Left colon (tissue), 2 donors: ENCODE results near the gene LCE4A. TPM values are rescaled to one million over a fixed set of nuclear protein-coding genes. Genes with fewer than 3 reads are reported as not detected.
"Not testable (repeated sequence)": the region's sequence is repeated elsewhere in the genome, so short reads cannot be mapped to it uniquely, and the experiment has no call there.

Experiments
- ATAC-seq: fragments of 200-7000 bp; cut with Tn5 transposase; one replicate; pipeline ENCODE4 v1.9.1; 2020; ENCODE audit warnings: mild to moderate bottlenecking, moderate library complexity
- DNase-seq, 2 donors: peaks; one replicate each; pipeline ENCODE4 v3.0.0-alpha.2; 2020
- intact Hi-C, 2 donors: fragments of 100-400 bp; cut with DNase I in 1 of 2; cut with micrococcal nuclease in 1 of 2; formaldehyde crosslinking; loops; one replicate each; pipeline versions ENCODE4 v1.11.2 to v1.14.0; 2022; cut with DNase I, micrococcal nuclease
- long read RNA-seq: library from polyadenylated mRNA; unstranded; transcript quantifications from one replicate; pipeline ENCODE4 v2.0.0, GENCODE V29; 2021
- total RNA-seq, 2 donors: library from RNA; stranded (reverse); fragmentation: NEBNext Ultra II Directional; extraction: Animal tissue kit (Norgen Biotek cat#: 25700); gene quantifications; one replicate each; pipeline ENCODE4 v1.2.1, GENCODE V29; 2021
- donor health status: DM: no; HTN: no; CAD: no.
- donor health status: DM: yes; HTN: yes; CAD: no.

The LCE4A gene, protein sequence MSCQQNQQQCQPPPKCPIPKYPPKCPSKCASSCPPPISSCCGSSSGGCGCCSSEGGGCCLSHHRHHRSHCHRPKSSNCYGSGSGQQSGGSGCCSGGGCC
- not detected for total RNA-seq
- long read RNA-seq: 0 reads

DNA sequence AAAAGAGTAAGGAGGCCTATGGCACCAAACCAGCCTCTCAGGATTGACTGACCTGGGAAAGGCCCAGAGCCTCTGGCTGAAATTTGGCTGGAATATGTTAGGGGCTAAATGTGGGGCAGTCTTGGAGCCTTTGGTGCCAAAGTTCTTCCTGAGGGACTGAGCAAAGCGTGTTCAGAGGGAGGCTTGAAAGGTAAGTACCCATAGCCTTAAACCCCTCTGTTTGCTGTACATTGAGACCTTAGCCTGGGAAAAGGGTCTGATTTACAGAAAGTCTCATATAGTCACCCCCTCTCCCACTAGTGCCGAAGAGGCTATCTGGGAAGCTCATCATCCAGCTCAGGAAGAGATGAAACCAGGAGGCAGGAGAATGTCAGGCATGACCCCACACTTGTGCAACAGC lies at the start of gene LCE4A:
TSS of gene LCE4A (plus strand) at position 301 of the 400 bp plus-strand sequence. CDS start 916 bp downstream, outside the sequence.
- DNase-seq (no peak), ATAC-seq (no peak)
- intact Hi-C loops: no loop called here

DNA sequence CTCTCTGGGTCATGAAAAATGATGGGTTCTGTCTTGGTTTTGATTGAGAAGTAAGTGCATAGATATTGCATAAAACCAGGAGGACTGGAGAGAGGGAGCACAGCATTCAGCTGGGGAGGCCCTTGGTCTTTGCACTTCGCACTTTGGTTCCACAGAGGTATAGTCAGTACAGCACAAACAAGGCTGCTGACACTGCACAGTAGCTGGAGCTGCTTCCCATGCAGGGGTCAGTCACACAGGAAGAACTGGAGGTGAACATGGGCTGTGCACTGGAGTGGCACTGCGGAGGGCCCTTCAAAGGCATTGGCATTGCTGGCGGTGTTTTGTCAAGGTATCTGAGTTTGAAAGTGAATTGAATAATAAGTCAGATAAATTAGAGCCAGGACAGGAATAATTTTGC lies 49.3 kb upstream of the LCE4A start:
- no peak for DNase-seq
- intact Hi-C loops: no loop called here
- ATAC-seq: no peak

DNA sequence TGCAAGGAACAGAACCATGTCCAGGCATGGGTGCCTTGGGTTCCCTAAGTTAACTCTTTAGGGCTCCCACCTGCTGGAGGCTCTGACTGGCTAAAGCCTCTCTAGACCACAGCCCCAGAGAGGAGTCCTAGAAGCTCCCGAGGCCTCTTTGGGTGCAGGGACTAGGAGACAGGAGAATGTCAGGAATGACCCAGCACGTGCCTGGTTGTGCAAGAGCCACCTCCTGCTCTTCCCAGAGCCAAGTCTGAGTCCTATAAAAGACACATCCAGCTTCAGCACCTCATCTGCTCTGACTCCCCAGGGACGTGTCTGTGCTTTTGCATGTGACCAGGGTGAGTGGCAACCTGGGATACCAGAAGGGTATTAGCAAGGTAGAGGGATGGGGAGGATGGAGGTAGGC lies 44.9 kb upstream of the LCE4A start, which contains the start of gene LCE2D:
TSS of gene LCE2D (plus strand) at position 283 of the 400 bp plus-strand sequence. CDS start 726 bp downstream, outside the sequence.
- intact Hi-C loops: no loop called here
- DNase-seq: no peak
- no peak for ATAC-seq

DNA sequence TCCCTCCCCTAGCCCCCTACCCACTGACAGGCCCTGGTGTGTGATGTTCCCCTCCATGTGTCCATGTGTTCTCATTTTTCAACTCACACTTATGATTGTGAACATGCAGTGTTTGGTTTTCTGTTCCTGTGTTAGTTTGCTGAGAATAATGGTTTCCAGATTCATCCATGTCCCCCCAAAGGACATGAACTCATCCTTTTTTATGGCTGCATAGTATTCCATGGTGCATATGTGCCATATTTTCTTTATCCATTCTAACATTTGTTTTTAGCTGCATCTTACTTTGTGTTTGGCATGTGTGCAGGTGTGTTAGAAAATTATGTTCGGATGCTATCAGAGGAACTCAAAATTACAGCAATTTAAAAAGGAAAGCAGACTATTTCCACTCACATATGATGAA lies 41.8 kb upstream of the LCE4A start:
- ATAC-seq, DNase-seq, intact Hi-C loops: not testable (repeated sequence)

DNA sequence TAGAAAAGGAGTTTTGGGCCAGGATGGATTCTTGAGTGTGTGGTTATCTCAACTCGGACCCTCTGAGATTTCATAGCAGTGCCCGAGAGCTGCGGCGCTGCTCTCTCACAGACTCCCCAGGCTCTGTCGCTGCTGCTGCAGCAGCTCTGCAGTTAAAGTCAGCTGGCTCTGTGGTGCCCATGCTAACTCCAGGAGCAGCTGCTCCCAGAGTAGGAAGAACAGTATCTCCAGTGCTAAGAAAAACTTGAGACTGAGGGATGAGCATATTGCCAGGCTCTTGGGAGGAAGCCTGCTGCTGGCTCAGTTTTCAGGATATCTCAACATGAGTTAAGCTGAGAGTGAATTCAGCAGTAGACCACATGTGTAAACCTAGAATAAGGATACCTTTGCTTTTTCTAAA lies 40.3 kb upstream of the LCE4A start:
- DNase-seq (no peak), ATAC-seq (no peak)
- intact Hi-C loops: no loop called here

DNA sequence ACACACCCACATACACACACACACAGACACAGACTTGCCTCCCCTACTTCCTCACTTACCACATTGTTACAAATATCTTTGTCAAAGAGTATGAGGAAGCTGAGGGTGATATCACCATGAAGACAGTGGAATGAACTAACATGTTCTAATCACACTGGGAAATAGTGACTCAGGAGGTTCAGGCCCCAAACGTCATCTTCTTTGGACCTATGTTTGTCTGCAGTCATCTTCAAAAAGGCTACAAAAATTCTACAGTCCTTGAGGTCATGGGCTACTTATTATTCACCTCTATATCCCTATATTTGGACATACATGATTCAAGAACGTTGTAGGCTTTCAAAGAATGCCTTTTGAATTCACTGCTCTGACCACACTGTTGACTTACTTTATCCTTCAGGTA lies 34.9 kb upstream of the LCE4A start:
- no peak for ATAC-seq
- intact Hi-C loops: no loop called here

DNA sequence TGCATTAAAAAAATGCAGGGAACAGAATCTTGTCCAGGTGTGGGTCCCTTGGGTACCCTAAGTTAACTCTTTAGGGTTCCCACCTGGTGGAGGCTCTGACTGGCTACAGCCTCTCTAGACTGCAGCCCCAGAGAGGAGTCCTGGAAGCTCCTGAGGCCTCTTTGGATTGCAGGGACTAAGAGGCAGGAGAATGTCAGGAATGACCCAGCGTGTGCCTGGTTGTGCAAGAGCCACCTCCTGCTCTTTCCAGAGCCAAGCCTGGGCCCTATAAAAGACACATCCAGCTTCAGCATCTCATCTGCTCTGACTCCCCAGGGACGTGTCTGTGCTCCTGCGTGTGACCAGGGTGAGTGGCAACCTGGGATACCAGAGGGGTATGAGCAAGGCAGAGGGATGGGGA lies 33.0 kb upstream of the LCE4A start, which contains the start of gene LCE2C:
TSS of gene LCE2C (plus strand) at position 297 of the 400 bp plus-strand sequence. CDS start 737 bp downstream, outside the sequence.
- DNase-seq, ATAC-seq, intact Hi-C loops: not testable (repeated sequence)

More for the DNA sequence above, 34.9 kb upstream of the LCE4A start:
- no peak for DNase-seq

DNA sequence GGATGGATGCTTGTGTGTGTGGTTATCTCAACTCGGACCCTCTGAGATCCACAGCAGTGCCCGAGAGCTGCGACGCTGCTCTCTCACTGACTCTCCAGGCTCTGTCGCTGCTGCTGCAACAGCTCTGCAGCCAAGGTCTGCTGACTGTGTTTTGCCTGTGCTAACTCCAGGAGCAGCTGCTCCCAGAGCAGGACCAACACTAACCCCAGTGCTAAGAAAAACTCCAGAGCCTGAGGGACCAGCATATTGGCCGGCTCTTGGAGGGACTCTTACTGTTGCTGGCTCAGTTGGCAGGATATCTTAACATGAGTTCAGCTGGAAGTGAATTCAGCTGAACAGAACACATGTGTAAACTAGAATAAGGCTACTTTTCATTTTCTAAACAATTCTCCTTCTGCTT lies 28.5 kb upstream of the LCE4A start:
- intact Hi-C loops: no loop called here
- DNase-seq: no peak

DNA sequence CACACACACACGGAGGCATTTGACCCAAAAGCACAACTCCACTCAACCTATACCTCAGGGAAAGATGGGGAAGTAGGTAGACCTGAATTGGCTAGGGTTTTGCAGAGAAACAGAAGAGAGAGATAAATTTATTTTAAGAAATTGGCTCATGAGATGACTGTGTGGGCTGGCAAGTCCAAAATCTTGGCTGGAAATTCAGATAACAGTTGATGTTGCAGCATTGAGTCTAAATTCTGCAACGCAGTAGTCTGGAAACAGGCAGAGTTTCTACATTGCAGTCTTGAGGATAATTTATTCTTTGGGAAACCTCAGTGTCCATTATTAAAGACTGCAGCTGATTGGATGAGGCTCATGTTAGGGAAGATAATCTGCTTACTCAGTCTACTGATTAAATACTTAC lies 26.3 kb upstream of the LCE4A start:
- intact Hi-C loops: no loop called here
- no peak for ATAC-seq
- DNase-seq: no peak

More for the DNA sequence above, 28.5 kb upstream of the LCE4A start:
- no peak for ATAC-seq

DNA sequence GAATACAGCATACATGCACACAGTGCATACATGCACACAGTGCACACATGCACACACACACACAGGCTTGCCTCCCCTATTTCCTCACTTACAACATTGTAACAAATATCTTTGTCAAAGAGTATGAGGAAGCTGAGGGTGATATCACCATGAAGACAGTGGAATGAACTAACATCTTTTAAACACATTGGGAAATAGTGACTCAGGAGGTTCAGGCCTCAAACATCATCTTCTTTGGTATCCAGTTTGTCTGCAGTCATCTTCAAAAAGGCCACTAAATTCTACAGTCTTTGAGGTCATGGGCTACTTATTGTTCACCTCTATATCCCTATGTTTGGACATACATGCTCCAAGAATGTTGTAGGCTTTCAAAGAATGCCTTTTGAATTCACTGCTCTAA lies 24.1 kb upstream of the LCE4A start:
- DNase-seq (no peak), ATAC-seq (no peak)
- intact Hi-C loops: no loop called here

DNA sequence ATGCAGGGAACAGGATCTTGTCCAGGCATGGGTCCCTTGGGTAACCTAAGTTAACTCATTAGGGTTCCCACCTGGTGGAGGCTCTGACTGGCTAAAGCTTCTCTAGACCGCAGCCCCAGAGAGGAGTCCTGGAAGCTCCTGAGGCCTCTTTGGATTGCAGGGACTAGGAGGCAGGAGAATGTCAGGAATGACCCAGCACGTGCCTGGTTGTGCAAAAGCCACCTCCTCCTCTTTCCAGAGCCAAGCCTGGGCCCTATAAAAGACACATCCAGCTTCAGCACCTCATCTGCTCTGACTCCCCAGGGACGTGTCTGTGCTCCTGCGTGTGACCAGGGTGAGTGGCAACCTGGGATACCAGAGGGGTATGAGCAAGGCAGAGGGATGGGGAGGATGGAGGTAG lies 22.1 kb upstream of the LCE4A start, which contains the start of gene LCE2B:
TSS of gene LCE2B (plus strand) at position 301 of the 400 bp plus-strand sequence. CDS start 721 bp downstream, outside the sequence.
- ATAC-seq, DNase-seq, intact Hi-C loops: not testable (repeated sequence)

DNA sequence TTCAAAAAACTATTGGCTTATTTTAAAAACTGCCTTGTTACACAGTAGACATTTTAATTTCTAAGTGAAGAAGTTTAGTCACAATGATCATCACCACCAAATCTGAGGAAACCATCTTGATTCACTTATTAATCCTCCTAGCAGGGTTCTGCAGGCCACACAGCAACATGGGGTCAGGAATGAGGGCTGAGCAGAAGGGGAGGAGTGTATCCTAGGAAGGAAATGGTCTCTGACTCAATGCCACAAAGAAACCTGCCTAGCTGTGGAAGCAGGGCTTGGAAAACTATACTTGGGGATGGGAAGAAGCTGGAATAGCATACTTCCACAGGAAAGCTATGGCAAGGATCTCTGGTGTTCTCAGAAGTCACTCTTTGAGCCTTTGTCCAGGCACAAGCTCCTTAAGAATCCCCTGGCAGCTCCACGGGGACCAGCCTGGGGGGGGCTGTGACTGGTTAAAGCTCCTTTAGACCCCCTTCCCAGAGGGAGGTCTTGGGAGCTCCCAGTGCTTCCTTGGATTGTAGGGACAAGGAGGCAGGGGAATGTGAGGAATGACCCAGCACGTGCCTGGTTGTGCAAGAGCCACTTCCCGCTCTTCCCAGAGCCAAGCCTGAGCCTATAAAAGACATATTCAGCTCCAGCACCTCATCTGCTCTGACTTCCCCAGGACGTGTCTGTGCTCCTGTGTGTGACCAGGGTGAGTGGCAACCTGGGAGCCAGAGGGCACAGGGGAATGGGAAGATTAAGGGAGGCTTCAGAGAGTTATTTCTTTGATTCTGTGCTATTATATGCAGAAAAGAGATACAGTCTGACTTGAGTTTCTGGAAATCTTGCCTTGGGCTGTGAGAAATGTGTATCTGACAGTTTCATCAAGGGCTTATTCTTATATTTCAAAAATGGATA lies 10.0 kb upstream of the LCE4A start, which contains the start of gene LCE2A:
TSS of gene LCE2A (plus strand) at position 645 of the 900 bp plus-strand sequence. CDS start 557 bp downstream, outside the sequence.
- intact Hi-C loops: no loop called here
- ATAC-seq: no peak
- no peak for DNase-seq

DNA sequence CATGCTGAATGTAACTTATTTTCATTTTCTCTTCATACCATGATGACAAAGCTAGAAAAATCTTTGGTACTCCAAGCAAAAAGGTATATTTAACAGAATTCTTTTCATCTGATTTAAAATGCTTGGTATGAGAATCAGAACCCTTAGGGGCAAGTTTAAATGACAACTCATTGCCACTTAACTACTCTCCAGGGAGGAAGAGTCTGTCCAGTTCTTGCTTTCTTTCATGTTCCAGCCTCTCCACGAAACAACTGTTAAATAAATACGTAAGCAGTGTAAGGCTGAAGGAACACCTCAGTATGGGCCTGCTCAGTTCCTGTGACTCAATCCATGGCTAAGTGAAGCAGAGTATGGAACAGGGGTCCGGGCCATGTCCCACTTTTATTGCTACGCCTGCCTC lies 8.2 kb upstream of the LCE4A start:
- intact Hi-C loops: no loop called here
- no peak for DNase-seq

DNA sequence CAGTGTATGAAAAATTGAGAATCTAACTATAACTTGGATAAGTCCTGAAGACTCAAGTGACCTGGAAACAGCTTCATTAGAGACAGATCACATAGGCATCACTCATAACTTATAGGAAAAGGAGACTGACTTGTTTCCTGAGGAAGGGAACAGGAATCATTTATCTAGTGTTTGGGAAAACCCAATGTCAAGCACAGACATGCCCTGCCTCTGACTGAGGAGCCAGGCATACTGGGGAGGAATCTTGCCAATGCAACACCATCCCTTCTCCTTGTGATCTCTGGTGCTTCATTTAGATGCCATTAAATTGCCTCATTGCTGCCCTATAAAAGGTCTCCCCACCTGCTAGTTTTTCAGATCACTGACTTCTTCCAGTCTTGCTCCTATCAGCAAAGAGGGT lies 10.3 kb downstream of the LCE4A start:
- ATAC-seq (no peak), DNase-seq (no peak)
- intact Hi-C loops: no loop called here

More for the DNA sequence above, 8.2 kb upstream of the LCE4A start:
- ATAC-seq: no peak

DNA sequence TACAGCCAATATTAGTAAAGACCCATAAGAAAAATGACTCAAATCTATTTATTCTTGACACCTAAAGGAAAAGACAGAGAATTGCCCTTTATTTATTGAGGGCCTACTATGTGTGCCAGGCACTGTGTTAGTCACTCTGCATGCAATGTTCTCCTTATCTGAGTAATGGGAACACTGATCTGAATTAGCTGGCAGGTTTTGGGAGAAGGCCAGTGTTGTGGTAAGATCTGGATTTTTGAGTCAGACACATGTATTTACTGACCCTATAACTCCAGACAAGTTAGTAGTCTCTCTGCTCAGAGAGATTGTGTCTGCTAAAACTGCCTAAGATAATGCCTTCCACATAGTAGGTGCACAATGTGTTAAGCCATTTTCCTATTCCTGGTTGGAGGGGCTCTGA lies 17.3 kb downstream of the LCE4A start:
- no peak for ATAC-seq
- no peak for DNase-seq
- intact Hi-C loops: no loop called here

DNA sequence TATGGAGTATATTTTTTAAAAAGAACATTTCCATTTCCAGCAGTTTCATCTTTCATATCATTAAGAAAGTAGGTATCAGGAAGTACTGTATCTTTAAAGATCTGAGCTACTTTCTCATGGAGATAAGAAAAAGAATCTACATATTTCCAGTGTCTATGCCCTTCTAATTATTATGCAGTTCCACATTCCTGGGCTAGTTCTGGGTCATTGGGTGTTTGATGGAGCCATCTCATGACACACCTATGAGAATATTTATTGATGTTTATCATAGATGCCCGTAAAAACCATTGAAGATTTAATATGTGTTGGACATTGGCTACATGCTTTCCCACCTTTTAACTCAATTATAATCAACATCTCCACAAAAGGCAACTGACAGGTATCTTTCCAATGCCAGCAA lies 21.0 kb downstream of the LCE4A start:
- intact Hi-C loops: no loop called here
- DNase-seq: no peak
- ATAC-seq: no peak

DNA sequence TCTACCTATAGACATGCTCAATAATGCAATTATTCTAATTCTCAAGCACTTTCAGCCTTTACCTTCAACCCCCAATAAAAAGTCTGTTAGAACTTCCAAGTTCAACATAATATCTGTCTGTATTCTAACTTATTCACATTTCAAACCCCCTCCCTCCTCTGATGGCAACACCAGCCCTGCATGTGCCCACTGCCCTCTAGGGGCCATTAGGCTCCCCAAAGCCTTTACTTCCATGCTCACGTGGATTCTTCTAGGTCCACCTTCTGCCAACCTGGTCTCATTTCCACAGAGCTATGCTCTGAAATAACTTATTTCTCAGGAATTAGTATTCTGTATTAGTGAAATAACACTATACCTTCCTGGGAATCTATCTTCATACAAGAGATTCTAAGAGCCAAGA lies 27.7 kb downstream of the LCE4A start:
- DNase-seq: no peak
- ATAC-seq: no peak
- intact Hi-C loops: no loop called here

DNA sequence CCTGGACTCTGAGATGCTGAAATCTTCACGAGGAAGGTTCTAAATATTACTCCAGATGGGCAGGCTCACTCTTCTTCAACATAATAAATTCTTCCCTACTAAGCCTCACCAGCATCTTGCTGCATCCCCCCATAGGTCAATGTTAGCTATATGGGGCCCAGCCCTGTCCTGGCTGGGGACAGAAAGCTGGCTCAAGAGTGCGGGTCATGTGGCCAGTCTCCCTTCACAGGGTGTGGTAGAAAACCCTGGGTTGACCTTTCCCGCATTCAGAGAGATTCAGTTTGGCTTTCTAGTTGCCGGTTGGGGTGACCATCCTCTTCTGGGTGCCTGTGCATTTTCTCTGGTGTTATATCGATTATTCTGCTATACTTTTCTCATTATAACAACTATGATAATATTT lies 30.0 kb downstream of the LCE4A start:
- intact Hi-C loops: no loop called here
- DNase-seq (no peak), ATAC-seq (no peak)

DNA sequence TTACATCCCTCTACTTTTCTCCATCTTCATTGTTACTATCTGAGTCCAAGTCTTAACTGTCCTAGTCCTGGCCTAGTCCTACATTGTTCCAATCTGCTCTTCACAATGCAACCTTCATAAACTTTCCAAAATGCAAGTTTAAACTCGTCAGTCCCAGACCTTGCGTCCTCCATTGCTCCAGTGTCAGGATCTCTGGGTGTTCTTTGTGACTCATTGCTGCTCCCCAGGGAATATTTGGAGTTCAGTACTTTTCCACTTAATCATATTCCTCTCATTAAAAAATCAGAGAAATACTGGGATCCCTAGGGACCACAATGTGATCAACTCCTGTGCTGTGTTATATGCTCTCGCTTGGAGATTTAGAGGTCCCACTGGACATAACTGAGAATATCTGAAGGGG lies 31.9 kb downstream of the LCE4A start:
- no peak for ATAC-seq
- intact Hi-C loops: no loop called here

DNA sequence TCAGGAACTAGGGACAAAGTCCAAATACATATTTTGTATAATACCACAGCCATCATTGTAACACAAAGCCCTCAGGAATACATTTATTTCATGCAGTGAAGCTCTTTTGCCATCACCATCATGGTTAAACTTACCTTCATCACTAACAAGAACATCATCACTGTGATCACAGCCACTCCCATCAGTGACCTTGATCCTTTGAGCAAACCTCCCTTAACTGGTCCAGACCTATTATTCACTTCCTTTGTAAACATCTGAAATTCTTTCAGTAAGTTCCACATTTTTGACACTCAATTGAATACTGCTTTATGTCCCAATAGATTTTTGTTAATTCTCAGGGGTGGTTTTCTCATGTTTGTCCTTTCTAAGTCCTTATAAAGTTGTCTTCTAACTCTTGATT lies 33.7 kb downstream of the LCE4A start:
- intact Hi-C loops: no loop called here
- DNase-seq (no peak), ATAC-seq (no peak)

More for the DNA sequence above, 31.9 kb downstream of the LCE4A start:
- no peak for DNase-seq
